ENCODE results near the gene SERTM1. TPM values are rescaled to one million over a fixed set of nuclear protein-coding genes. Genes with fewer than 3 reads are reported as not detected.

The SERTM1 gene
- total RNA-seq, 1 donor, result not detected

- Histone ChIP-seq H3K9me3 (ENCODE audit: low read depth, low read length) (no peaks in the 10 kb centered on the region), H3K4me3 (ENCODE audit: low read length) (no peak overlapping the region), H3K27me3 (ENCODE audit: insufficient read depth, low read length) (no peaks in the 10 kb centered on the region), H3K4me1 (ENCODE audit: insufficient read depth, low read length) (no peaks in the 10 kb centered on the region)
These were observed 9.9 kb downstream of the SERTM1 start for GRCh38 chr13:36683701-36684100.

GRCh38 chr13:36685927-36686326 lies 12.1 kb downstream of the SERTM1 start:
- no peaks in the 10 kb centered on the region for H3K27me3 ChIP-seq (ENCODE audit: insufficient read depth, low read length)
- no peaks in the 10 kb centered on the region for H3K4me1 ChIP-seq (ENCODE audit: insufficient read depth, low read length)
- H3K9me3 ChIP-seq (ENCODE audit: low read depth, low read length), result no peaks in the 10 kb centered on the region
- H3K4me3 ChIP-seq (ENCODE audit: low read length), result no peak overlapping the region

- Histone ChIP-seq H3K4me3 (ENCODE audit: low read length) (no peak overlapping the region), H3K9me3 (ENCODE audit: low read depth, low read length) (no peaks in the 10 kb centered on the region), H3K27me3 (ENCODE audit: insufficient read depth, low read length) (peaks cover 4% of the 10 kb centered on the region), H3K4me1 (ENCODE audit: insufficient read depth, low read length) (no peaks in the 10 kb centered on the region)
These were observed 22.7 kb downstream of the SERTM1 start for GRCh38 chr13:36696410-36697010.

- no peak overlapping the region for H3K4me3 ChIP-seq (ENCODE audit: low read length)
- H3K9me3 ChIP-seq (ENCODE audit: low read depth, low read length), result no peaks in the 10 kb centered on the region
- no peaks in the 10 kb centered on the region for H3K27me3 ChIP-seq (ENCODE audit: insufficient read depth, low read length)
- H3K4me1 ChIP-seq (ENCODE audit: insufficient read depth, low read length), result no peaks in the 10 kb centered on the region
These were observed 26.4 kb downstream of the SERTM1 start for GRCh38 chr13:36700170-36700569.

- H3K27me3 ChIP-seq (ENCODE audit: insufficient read depth, low read length), result no peaks in the 10 kb centered on the region
- no peaks in the 10 kb centered on the region for H3K9me3 ChIP-seq (ENCODE audit: low read depth, low read length)
- no peak overlapping the region for H3K4me3 ChIP-seq (ENCODE audit: low read length)
- H3K4me1 ChIP-seq (ENCODE audit: insufficient read depth, low read length), result no peaks in the 10 kb centered on the region
These were observed 32.9 kb downstream of the SERTM1 start for GRCh38 chr13:36706755-36707154.

GRCh38 chr13:36709136-36709890 lies 35.5 kb downstream of the SERTM1 start:
- Histone ChIP-seq H3K4me3 (ENCODE audit: low read length) (no peak overlapping the region), H3K9me3 (ENCODE audit: low read depth, low read length) (no peaks in the 10 kb centered on the region), H3K4me1 (ENCODE audit: insufficient read depth, low read length) (no peaks in the 10 kb centered on the region), H3K27me3 (ENCODE audit: insufficient read depth, low read length) (no peaks in the 10 kb centered on the region)

- H3K27me3 ChIP-seq (ENCODE audit: insufficient read depth, low read length), result no peaks in the 10 kb centered on the region
- no peaks in the 10 kb centered on the region for H3K9me3 ChIP-seq (ENCODE audit: low read depth, low read length)
- H3K4me3 ChIP-seq (ENCODE audit: low read length), result no peak overlapping the region
- no peaks in the 10 kb centered on the region for H3K4me1 ChIP-seq (ENCODE audit: insufficient read depth, low read length)
These were observed 36.6 kb downstream of the SERTM1 start for GRCh38 chr13:36710396-36710795.

GRCh38 chr13:36712290-36712689 lies 38.5 kb downstream of the SERTM1 start:
- Histone ChIP-seq H3K4me1 (ENCODE audit: insufficient read depth, low read length) (no peaks in the 10 kb centered on the region), H3K27me3 (ENCODE audit: insufficient read depth, low read length) (no peaks in the 10 kb centered on the region), H3K9me3 (ENCODE audit: low read depth, low read length) (no peaks in the 10 kb centered on the region), H3K4me3 (ENCODE audit: low read length) (no peak overlapping the region)

- H3K4me1 ChIP-seq (ENCODE audit: insufficient read depth, low read length), result no peaks in the 10 kb centered on the region
- no peaks in the 10 kb centered on the region for H3K27me3 ChIP-seq (ENCODE audit: insufficient read depth, low read length)
- H3K4me3 ChIP-seq (ENCODE audit: low read length), result no peak overlapping the region
- H3K9me3 ChIP-seq (ENCODE audit: low read depth, low read length), result no peaks in the 10 kb centered on the region
These were observed 39.0 kb downstream of the SERTM1 start for GRCh38 chr13:36712770-36713169.

GRCh38 chr13:36713887-36714286 lies 40.1 kb downstream of the SERTM1 start:
- Histone ChIP-seq H3K4me1 (ENCODE audit: insufficient read depth, low read length) (no peaks in the 10 kb centered on the region), H3K9me3 (ENCODE audit: low read depth, low read length) (no peaks in the 10 kb centered on the region), H3K4me3 (ENCODE audit: low read length) (no peak overlapping the region), H3K27me3 (ENCODE audit: insufficient read depth, low read length) (no peaks in the 10 kb centered on the region)

GRCh38 chr13:36715841-36716240 lies 42.0 kb downstream of the SERTM1 start:
- H3K4me3 ChIP-seq (ENCODE audit: low read length), result no peak overlapping the region

GRCh38 chr13:36717017-36717416 lies 43.2 kb downstream of the SERTM1 start:
- Histone ChIP-seq H3K4me1 (ENCODE audit: insufficient read depth, low read length) (no peaks in the 10 kb centered on the region), H3K4me3 (ENCODE audit: low read length) (no peak overlapping the region), H3K9me3 (ENCODE audit: low read depth, low read length) (no peaks in the 10 kb centered on the region), H3K27me3 (ENCODE audit: insufficient read depth, low read length) (no peaks in the 10 kb centered on the region)

More at GRCh38 chr13:36715841-36716240, 42.0 kb downstream of the SERTM1 start:
- no peaks in the 10 kb centered on the region for H3K9me3 ChIP-seq (ENCODE audit: low read depth, low read length)
- no peaks in the 10 kb centered on the region for H3K27me3 ChIP-seq (ENCODE audit: insufficient read depth, low read length)
- no peaks in the 10 kb centered on the region for H3K4me1 ChIP-seq (ENCODE audit: insufficient read depth, low read length)

- Histone ChIP-seq H3K4me3 (ENCODE audit: low read length) (no peak overlapping the region), H3K9me3 (ENCODE audit: low read depth, low read length) (no peaks in the 10 kb centered on the region), H3K4me1 (ENCODE audit: insufficient read depth, low read length) (no peaks in the 10 kb centered on the region), H3K27me3 (ENCODE audit: insufficient read depth, low read length) (no peaks in the 10 kb centered on the region)
These were observed 44.2 kb downstream of the SERTM1 start for GRCh38 chr13:36717966-36718545.

GRCh38 chr13:36718686-36719085 lies 44.9 kb downstream of the SERTM1 start:
- Histone ChIP-seq H3K27me3 (ENCODE audit: insufficient read depth, low read length) (no peaks in the 10 kb centered on the region), H3K9me3 (ENCODE audit: low read depth, low read length) (no peaks in the 10 kb centered on the region), H3K4me3 (ENCODE audit: low read length) (no peak overlapping the region), H3K4me1 (ENCODE audit: insufficient read depth, low read length) (no peaks in the 10 kb centered on the region)

- Histone ChIP-seq H3K4me3 (ENCODE audit: low read length) (no peak overlapping the region), H3K27me3 (ENCODE audit: insufficient read depth, low read length) (no peaks in the 10 kb centered on the region), H3K9me3 (ENCODE audit: low read depth, low read length) (no peaks in the 10 kb centered on the region), H3K4me1 (ENCODE audit: insufficient read depth, low read length) (no peaks in the 10 kb centered on the region)
These were observed 50.3 kb downstream of the SERTM1 start for GRCh38 chr13:36724141-36724540.
